ENCODE measurements around the gene OR4F16.
"Not testable (repeated sequence)": the region's sequence is repeated elsewhere in the genome, so short reads cannot be mapped to it uniquely, and the experiment has no call there.

OR4F16 gene, protein sequence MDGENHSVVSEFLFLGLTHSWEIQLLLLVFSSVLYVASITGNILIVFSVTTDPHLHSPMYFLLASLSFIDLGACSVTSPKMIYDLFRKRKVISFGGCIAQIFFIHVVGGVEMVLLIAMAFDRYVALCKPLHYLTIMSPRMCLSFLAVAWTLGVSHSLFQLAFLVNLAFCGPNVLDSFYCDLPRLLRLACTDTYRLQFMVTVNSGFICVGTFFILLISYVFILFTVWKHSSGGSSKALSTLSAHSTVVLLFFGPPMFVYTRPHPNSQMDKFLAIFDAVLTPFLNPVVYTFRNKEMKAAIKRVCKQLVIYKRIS

GRCh38 chr1:686554-686953 lies at the start of gene OR4F16:
Gene OR4F16, minus strand, starts transcription at chr1:686654. Its CDS starts 0 bp downstream, at chr1:686654.
- H3K4me1 ChIP-seq (ENCODE audit: insufficient read depth, low read length); H3K9ac ChIP-seq (ENCODE audit: low read depth, low read length); H3K9me3 ChIP-seq (ENCODE audit: insufficient read depth, low read depth, low read length); H3K27ac ChIP-seq (ENCODE audit: low read length); H3K36me3 ChIP-seq (ENCODE audit: insufficient read depth, low read depth, low read length); H3K4me3 ChIP-seq (ENCODE audit: low read length); H3K27me3 ChIP-seq (ENCODE audit: insufficient read depth, low read length): not testable (repeated sequence)

DNA sequence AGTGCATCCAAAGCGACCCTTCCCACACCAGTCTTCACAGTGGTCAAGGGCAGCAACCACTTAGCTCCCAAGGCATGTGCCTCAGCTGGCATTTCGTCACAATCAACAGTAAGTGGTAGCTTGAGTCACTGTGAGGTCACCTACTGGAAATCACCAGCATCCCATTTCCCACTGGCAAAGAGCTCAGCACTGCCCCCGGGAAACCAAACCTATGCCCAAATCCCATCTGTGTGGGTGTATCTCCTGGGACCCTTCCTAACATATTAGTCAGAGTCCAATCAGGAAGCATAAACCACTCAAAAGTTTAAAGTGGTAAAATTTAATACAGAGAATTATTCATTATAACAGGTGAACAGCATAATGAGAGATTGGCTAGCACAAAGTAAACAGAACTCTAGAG lies 47.2 kb upstream of the OR4F16 start:
- not testable (repeated sequence) for H3K4me3 ChIP-seq (ENCODE audit: low read length); H3K9ac ChIP-seq (ENCODE audit: low read depth, low read length); H3K27me3 ChIP-seq (ENCODE audit: insufficient read depth, low read length); H3K36me3 ChIP-seq (ENCODE audit: insufficient read depth, low read depth, low read length); H3K4me1 ChIP-seq (ENCODE audit: insufficient read depth, low read length); H3K9me3 ChIP-seq (ENCODE audit: insufficient read depth, low read depth, low read length); H3K27ac ChIP-seq (ENCODE audit: low read length)

DNA sequence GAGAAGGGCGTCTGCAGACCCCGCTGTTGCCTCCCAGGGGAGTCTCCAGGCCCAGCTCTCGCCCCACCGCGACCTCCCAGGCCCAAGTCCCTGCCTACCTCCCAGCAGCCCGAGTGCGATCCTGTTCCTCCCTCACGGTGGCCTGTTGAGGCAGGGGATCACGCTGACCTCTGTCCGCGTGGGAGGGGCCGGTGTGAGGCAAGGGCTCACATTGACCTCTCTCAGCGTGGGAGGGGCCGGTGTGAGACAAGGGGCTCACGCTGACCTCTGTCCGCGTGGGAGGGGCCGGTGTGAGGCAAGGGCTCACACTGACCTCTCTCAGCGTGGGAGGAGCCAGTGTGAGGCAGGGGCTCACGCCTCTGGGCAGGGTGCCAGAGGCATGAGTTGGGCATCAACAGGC lies 40.6 kb upstream of the OR4F16 start:
- H3K36me3 ChIP-seq (ENCODE audit: insufficient read depth, low read depth, low read length); H3K9ac ChIP-seq (ENCODE audit: low read depth, low read length); H3K4me3 ChIP-seq (ENCODE audit: low read length); H3K9me3 ChIP-seq (ENCODE audit: insufficient read depth, low read depth, low read length); H3K27me3 ChIP-seq (ENCODE audit: insufficient read depth, low read length); H3K4me1 ChIP-seq (ENCODE audit: insufficient read depth, low read length); H3K27ac ChIP-seq (ENCODE audit: low read length): not testable (repeated sequence)

All from iPS-20b (cell line).